ENCODE measurements around the gene LRRK2. TPM values are rescaled to one million over a fixed set of nuclear protein-coding genes. Genes with fewer than 3 reads are reported as not detected.

The LRRK2 gene
- total RNA-seq, 1 donor from 2014 or later: 0.35 TPM

DNA sequence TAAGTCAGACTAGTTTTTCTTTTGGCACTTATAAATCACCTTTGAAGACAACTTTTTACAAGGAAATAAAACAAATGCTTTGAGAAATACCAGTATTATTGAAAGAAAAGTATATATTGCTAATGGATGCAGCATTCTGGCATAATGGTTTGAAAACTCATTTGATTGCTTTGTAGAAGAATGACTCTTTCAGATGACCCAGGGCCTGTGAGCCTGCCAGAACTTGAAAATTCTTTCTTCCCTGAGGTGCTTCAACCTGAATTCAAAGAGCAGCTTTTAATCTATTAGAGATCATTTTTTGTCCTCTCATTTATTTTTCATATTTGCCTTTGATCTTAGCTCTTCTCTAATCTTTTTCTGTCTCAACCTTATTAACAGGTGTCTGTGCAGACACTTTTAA, 87.4 kb downstream of the LRRK2 start:
- DNase-seq (ENCODE audit: extremely low read depth, low read depth, low spot score): no peak

DNA sequence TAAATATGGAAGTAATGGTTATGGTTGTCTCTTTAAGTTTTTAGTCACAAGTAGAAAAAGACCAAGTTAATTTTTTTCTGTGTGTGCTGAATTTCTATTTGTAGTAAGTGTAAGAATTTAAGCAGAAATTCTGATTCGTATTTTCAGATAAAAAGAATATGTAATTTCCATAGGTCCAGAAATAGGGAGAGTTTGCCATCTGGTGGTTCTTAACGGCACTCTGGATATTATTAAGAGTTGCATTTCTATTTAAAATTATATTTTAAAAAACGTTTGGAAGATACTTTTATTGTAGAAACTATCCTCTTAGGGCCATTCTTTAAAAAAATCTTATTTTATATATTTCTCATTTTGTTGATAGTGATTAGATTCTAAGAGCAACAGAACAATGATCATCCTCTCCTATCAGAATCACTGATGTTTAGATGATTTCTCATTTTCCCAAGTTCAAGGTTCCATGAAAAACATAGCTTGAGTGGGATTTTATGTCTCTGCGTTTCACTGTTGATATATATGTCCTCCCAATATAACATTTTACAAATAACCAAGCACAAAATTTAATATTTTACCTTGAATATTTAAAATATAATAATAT, 88.3 kb downstream of the LRRK2 start:
- no peak for DNase-seq (ENCODE audit: extremely low read depth, low read depth, low spot score)

DNA sequence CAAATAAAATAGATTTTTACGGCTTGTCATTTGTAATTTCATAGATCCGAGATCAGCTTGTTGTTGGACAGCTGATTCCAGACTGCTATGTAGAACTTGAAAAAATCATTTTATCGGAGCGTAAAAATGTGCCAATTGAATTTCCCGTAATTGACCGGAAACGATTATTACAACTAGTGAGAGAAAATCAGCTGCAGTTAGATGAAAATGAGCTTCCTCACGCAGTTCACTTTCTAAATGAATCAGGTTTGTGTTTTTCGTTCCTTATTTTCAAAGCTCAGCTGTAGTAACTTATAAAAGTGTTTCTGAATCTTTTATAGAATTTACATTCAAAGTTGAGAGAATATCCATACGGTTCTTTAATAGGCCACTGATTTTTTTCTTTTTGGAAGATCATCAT, 89.1 kb downstream of the LRRK2 start:
- no peak for DNase-seq (ENCODE audit: extremely low read depth, low read depth, low spot score)

DNA sequence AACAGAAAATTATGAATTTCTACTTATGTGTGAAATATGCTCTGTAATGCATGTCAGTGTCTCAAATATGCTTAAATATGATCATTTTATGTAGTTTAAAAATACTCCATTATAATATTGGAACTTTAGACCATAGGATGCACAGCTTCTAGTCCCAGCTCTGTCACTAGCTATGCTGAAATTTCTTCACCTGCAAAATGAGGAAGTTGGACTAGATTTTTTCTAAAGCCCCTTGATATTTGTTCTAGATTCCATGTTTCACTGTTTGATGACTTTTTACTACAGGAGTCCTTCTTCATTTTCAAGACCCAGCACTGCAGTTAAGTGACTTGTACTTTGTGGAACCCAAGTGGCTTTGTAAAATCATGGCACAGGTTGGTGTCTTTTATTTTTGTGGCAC, 90.1 kb downstream of the LRRK2 start:
- no peak for DNase-seq (ENCODE audit: extremely low read depth, low read depth, low spot score)

DNA sequence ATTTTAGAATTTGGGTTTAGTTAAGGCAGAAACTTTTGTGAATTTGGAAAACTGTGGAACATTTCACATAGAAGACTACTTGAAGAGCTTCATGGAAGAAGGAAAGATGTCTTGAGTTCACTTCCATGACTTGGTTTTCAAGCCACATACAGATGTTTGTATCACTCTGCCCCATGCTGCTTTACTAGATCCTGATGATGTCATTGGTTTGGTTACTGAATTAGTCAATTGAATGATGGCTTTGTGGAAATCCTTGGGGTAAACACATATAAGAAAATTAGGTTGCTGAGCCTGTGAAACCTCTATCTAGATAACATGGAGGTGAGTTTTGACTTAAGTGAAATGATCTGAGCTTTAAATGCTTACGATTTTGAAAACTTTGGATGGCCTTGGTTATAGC, 90.6 kb downstream of the LRRK2 start:
- DNase-seq (ENCODE audit: extremely low read depth, low read depth, low spot score): no peak

DNA sequence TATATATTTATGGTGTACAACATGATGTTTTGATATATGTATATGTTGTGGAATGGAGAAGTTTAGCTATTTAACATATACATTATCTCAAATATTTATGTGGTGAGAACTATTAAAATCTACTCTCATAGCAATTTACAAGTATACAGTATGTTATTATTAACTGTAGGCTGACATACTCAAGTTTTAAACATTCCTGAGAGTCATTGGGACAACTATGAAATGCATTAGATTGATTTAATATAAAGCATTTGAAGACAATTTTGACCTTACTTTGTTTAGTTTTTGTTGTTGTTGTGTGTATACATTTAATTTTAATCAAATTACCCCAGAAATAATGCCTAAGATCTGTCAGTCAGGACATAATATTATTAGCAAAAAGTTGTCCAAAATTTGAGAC, 99.5 kb downstream of the LRRK2 start:
- no peak for DNase-seq (ENCODE audit: extremely low read depth, low read depth, low spot score)

DNA sequence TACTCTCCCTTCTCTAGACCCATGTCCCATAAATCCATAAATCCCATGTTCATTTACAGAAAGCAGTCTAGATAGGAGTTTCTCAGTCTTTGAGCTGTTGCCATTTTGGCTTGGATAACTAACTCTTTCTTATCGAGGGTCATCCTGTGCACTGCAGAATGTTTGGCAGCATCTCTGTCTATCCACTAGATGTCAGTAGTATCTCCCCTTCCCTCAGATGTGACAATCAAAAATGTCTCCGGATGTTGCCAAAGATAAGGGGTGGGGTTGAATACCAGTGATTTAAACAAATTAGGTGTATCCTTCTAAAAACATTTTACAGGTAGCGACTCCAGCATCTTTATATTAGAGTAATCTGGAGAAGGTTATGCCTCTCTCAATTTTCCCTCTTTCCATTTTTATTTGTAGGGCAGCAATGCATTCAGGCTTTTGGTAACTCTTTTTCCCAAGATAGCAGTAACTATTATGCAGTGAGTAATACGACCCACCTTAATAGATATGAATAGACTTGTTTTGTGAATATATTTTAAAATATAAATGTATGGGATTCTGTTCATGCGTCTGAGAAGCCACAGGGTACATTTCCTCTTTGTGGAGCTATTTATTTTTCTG, 100.7 kb downstream of the LRRK2 start:
- DNase-seq (ENCODE audit: extremely low read depth, low read depth, low spot score): no peak

DNA sequence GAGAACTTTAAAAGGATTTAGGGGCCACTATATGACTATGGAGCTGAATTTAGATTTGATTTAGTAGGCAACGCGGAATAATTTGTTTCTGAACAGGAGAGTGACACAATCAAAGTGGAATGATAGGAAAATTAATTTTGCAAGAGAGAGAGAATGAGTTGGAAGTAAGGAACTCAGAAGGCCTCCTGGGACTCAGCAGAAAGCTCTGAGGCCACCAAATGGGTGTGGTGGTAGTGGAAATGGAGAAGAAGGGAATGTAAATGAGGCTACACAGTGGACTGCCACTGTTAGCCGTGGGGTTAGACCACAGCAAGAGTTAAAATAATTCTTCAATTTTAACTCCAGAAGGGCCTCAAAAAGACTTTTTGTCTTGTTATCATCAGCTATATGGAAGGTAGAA, 102.7 kb downstream of the LRRK2 start:
- no peak for DNase-seq (ENCODE audit: extremely low read depth, low read depth, low spot score)

DNA sequence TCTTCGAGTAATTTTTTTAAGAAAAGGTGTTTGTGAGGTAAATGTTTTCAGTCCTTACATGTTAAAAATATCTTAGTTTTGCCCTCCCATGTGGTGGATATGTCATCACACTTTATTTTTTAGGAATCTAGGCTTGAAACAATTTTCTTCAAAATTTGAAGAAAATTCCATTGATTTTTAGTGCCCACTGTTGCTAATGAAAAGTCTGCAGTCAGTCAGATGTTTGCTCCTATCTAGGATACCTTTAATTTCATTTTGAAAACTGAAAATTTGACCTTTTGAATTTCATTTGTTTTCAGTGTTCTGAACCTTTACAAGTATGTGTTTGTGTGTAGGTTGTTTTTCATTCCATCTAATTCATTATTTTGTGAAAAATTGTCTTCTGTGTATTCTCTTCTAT, 105.4 kb downstream of the LRRK2 start:
- no peak for DNase-seq (ENCODE audit: extremely low read depth, low read depth, low spot score)

DNA sequence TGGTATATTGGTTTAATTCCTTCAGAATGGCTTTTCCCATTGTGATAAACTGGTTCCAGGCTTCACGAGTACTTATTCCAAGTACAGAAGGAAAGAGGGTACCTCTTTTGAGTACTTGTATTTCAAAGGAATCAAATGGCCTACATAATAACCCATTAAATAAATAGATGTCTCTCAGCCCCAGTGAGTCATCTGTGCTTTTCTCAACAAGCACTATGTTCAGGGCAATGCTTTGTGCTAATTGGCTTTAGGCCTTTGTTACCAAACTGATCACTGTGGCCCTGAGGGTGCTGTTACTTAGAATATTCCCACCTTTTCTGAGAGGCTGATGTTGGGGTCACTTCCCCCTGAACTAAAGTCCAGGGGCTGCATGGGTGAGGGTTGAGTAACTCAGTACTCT, 107.1 kb downstream of the LRRK2 start:
- no peak for DNase-seq (ENCODE audit: extremely low read depth, low read depth, low spot score)

DNA sequence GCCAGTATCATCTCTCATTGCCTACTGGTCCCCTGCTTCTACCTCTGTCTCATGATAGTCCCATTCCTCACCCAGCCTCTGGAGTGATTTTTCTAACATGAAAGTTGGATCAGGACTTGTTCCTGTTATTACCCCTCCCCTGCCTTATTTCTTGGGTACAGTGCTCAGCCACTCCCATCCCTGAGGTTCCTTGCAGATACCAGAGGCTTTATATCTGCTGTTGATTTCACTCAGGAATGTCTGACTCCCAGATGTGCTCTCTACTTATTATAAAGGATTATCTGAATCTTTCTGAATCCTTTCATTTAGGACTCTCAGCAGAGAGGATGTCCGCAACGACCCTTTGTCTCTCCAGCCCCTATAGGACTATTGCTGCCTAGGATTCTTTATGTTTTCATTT, 111.2 kb downstream of the LRRK2 start:
- no peak for DNase-seq (ENCODE audit: extremely low read depth, low read depth, low spot score)

DNA sequence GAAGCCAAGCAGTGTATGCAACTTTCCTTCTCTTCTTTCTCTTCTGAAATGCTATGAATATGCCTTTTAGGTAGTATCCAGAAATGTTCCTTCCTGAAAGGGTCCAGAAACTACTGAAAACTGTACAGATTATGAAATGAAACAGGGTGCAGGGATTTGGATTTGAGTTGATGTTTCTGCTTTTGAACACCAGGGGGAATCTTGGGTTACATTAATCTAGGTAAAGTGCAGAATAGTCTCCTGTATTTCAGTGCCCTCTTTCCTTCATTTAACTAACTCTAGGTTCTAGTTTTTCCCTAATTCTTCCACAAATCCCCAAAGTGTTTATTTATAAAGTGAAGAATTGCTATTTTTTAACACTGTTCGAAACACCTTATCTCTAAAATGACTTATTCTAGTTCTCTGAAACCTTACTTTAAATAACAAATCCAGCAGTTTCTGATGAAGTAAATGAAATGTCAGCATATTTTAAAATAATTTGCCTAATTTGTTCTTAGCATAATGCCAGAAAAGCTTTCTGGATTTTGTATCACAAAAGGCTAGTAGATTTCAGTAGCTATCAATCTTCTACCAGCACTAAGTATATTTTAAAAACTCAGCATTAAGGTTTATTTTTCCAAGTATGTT, 111.9 kb downstream of the LRRK2 start:
- DNase-seq (ENCODE audit: extremely low read depth, low read depth, low spot score): no peak

DNA sequence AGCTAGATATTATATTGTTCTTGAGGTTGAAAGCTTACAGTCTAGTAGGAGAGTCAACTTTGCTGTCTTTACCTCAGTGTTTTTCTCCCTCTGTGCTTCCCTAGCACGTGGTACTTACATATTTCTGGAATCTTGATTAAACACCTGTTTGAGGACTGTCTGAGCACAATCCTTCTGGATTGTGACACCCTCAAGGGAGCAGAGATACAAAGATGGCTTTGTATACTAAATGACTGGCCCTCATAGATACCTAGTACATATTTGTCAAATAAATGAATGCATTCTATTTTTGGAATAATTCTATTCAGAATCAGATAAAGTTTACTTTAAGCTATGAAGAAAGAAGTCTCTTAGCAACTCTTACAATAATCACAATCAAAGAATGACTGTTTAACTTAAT, 113.3 kb downstream of the LRRK2 start:
- DNase-seq (ENCODE audit: extremely low read depth, low read depth, low spot score): no peak

DNA sequence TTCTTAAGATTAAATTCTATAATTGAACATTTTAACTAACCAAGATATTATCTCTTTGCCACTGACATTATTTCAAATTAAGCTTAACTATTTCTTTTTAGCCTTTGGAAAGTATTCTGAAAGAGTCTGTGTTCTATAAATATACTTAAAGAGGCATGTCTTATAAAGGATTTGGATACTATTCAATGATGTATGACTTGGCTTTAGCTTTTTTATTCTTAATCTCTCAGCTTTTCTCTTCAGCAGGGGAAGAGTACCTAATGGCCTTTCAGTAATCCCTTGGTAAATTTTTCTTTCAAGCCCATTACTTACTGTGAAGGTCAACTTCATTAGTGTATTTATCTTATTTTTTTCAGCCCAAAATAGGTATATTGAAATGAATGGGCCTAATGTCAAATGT, 113.8 kb downstream of the LRRK2 start:
- DNase-seq (ENCODE audit: extremely low read depth, low read depth, low spot score): no peak

DNA sequence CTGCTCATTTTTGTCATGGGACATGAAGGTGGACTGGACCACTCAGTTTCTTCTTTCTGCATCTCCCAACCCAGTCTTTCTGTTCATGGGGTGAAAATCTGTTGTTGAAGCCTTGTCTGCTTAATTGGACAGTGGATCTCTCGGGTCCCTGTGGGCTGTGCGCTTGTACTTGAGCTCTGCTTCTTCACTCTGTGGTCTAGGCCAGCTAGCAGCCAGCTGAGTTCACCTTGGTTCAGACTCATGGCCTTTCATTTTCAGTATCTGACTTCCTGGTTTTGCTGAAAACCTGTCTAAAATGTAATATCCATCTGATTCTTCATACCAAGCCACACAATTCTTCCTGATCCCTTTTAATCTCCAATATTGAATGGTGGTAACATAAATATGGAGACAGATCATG, 117.2 kb downstream of the LRRK2 start:
- DNase-seq (ENCODE audit: extremely low read depth, low read depth, low spot score): no peak

DNA sequence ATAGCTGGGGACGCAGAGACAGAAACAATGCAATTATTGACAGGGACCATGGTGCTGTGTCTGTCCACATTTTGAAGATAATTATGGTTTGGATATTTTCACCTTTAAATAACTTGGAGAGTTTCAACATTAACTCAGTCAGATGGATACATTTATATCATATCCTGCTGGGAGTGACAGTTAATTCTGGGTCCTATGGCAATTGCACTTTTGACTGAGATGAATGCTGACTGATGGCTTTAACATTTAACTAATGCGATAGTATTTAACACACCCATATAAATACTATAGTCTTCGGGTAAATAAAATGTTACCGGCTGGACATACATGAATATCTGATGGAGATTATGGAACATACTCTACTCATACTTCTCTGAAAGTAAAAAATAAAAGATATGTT, 118.3 kb downstream of the LRRK2 start:
- DNase-seq (ENCODE audit: extremely low read depth, low read depth, low spot score): no peak

DNA sequence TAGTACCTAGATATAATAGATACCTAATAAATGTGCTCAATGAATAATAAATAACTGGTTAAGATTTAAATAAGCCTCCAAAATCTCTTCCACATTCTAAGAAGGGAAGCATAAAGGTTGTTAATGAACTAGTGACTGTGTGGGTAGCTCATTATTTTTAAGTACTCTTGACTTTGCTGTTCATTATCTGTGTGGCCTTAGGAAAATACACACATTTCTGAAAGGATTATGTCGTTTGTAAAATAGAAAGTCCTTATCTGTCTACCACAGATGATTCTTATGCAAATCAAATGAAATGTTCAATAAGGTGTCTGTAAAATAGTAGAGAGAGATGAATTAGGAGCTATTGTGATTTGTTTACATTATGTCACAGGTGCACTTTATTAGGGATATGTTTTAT, 119.5 kb downstream of the LRRK2 start:
- DNase-seq (ENCODE audit: extremely low read depth, low read depth, low spot score): no peak

DNA sequence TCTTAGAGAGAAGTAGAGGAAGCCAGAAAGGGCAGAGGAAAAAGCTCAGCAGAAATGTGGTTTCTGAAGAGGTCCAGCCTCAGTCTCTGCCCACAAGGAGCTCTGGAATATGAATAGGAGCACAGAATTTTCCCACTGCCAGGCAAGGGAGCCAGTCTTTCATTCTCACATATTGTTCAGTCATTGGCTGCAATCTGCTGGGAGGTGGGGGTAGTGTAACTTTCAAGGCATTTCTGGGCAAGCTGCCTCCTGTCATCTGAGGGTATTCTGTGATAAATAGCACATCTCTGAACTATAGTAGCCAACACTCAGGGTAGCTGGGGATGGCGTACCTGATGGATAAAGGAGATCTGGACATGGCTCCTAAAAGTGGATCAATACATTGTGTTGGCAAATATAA, 127.2 kb downstream of the LRRK2 start:
- no peak for DNase-seq (ENCODE audit: extremely low read depth, low read depth, low spot score)

DNA sequence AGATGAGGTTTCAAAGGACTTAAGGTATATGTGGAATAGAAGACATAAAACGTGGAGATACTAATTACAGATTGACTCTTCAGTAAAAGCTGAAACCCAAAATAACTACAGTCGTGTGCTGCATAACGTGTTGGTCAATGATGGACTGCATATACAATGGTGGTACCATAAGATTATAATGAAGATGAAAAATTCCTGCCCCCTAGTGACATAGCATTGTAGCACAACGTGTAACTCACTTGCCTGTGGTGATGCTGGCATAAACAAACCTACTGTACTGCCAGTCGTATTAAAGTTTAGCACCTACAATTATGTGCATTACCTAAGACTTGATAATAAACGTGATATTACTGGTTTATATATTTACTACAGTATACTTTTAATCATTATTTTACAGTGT, 150.3 kb downstream of the LRRK2 start:
- DNase-seq (ENCODE audit: extremely low read depth, low read depth, low spot score): no peak

DNA sequence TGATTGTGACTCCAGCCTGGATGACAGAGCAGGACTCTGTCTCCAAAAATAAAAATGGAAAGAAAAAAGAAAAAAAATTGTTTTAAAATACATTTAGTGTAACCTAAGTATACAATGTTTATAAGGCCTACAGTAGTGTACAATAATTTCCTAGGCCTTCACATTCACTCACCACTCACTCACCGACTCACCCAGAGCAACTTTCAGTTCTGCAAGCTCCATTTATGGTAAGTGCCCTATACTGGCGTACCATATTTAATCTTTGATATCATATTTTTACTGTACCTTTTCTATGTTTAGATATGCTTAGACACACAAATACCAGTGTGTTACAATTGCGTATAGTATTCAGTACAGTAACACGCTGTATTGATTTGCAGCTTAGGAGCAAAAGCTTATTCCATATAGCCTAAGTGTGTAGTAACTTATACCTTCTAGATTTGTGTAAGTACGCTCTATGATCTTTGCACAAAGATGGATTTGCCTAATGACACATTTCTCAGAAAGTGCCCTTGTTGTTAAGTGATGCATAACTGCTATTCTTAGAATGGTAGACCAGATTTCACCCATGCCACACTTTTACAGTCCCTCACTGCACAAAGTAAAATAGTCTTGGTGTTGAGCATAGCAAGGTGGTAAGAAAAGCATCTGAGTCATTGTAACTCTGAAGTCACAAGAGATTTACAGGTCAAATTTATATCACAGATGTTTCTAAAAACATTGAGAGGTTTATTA, 151.9 kb downstream of the LRRK2 start:
- no peak for DNase-seq (ENCODE audit: extremely low read depth, low read depth, low spot score)

DNA sequence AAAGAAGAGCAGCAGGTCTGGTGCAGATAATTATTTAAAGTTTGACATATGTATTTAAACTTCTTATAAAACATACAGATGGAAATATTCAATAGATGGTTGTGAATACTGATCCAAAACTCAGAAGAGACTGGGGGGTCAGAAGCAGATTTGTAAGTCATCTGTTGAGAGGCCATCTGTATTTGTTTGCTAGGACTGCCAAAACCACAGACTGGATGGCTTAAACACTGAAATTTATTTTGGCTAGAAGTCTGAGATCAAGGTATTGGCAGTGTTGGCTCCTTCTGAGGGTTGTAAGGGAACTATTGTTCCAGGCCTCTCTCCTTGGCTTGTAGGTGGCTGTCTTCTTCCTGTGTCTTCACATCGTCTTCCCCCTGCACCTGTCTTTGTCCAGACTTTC, 153.9 kb downstream of the LRRK2 start:
- DNase-seq (ENCODE audit: extremely low read depth, low read depth, low spot score): no peak

DNA sequence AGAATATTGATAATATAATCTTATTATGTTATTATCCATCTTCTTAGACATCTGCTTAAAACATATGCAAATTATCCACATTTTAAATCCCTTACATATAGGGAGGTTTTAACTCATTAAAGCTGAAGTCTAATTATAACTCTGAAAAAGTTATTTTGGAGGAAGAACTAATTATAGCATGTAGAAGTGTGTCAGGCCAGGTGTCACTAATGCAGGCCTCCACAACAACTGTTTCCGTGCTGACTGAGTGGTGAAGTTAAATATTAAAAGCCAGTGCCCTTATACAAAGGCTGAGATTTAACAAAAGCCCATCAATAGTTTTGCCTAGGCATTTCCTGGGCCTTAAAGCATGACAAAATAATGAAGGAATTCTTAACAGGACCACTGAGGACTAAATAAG, 157.4 kb downstream of the LRRK2 start:
- no peak for DNase-seq (ENCODE audit: extremely low read depth, low read depth, low spot score)
